Measurements from ENCODE around the gene ATP1A4.
"Not testable (repeated sequence)": the region's sequence is repeated elsewhere in the genome, so short reads cannot be mapped to it uniquely, and the experiment has no call there.

The ATP1A4 gene

DNA sequence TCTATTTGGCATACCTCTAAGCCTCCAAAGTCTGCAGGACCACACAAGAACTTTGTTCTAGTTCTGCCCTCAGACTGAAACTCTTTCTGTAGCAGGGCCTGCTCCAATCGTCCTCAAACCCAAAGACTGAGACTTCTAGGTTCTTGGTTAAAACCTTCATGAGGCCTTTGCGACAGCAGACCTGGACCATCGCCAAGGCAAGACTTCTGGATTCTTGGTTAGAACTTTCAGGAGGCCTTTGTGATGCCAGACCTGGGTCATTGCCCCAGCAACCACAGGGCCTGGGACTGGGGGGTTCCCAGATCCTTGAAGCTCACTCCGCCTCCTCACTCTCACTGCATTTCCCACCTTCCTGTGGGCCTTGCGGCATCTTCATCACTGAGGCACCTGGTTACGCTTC, at the start of gene ATP1A4:
TSS of gene ATP1A4 (plus strand) at position 301 of the 400 bp plus-strand sequence. CDS start 438 bp downstream, outside the sequence.
- no peak for DNase-seq (ENCODE audit: low spot score)

DNA sequence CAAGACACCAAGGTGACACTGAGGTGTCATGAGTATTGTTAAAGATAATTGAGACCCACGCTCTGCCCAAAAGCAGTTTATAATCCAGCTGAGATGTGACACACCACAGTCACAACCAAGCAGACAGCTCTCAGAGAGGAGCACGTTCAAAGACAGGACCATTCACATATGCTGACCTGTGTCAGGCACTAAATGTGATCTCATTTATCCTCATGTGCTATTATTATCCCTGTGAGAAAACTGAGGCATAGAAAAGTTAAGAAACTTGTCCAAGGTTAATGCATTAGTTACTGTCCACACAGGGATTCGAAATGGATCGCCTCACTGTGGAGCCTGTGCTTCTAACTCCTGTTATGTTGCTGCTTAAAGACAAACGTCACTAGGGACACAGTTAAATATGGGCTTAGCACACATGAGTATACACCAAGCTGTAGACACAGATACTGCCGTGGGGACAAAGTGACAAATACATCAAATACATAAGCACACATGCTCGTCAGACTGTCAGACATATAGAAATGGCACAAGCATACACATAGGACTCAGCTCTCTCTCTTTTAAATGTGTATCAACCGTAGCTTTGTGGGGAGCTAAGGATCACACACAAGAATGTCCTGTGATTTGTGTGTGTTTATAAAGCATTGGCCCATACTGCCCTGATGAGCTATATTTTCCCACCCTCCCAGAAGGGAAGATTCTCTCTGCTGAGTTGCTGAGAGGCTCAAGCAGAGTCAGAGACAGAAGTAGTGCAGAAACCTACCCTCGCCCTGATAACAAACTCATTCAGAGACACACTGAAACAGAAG, 49.5 kb upstream of the ATP1A4 start:
- no peak for DNase-seq (ENCODE audit: low spot score)

DNA sequence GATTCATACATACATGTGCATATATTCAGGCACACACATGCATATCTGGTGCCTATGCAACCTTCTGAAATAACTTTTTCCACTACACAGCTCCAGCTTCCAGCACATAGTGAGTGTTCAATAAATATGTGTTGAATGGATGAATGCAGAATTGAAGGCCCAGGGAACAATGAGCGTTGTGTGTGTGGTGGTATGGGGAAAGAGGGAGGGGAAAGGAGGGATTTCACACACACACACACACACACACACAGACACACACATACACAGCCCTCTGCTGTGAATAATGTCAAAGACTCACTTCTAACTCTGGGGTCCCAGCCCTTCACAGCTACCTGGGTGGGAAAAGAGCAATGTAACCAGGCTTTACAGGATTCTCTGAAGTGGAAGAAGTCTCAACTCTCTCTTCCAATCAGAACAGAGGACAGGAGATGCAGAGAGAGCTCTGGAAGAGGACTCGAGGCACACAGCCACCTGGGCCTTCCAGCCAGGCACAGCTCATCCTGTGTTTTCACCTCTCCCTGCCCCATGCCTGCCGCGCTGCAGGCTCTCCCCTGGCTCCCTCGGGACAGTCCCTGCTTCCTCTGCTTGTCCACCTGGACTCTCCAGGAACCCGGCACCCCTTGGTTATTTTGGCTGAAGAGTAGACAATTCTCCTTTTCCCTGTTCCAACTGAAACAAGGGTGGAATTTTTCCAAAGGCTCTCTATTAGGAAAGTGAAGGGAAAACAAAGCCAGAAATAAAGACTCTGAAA, 47.6 kb upstream of the ATP1A4 start:
- no peak for DNase-seq (ENCODE audit: low spot score)

DNA sequence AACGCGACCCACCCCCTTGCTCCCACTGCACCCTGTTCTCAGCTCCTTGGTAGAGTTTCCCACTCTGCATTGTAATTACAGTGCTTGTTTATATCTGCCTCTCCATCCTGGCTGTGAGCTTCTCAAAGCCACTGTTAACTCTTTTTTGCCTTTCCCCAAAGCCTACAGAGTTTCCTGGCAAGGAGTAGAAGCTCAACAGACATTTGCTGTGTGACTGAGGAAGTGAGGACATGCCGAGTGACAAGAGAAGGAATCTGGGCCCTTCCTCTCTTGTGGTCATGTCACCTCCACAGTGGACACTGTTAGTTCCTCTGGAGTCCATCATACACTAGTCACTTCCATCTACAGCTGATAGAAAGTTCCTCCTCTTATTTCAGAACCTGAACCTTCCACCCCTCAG, 46.9 kb upstream of the ATP1A4 start:
- DNase-seq (ENCODE audit: low spot score) = no peak

DNA sequence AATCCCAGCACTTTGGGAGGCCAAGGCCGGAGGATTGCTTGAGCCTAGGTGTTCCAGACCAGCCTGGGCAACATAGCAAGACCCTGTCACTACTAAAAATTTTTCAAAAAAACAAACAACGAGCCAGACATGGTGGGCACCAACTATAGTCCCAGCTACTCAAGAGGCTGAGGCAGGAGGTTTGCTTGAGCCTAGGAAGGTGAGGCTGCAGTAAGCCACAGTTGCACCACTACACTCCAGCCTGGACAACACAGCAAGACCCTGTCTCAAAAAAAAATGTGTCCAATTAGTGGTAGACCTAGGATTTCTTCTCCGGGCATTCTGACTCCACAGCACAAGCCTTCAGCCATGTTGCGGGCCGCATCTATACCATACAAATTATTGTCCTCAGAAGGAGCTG, 46.2 kb upstream of the ATP1A4 start:
- no peak for DNase-seq (ENCODE audit: low spot score)

DNA sequence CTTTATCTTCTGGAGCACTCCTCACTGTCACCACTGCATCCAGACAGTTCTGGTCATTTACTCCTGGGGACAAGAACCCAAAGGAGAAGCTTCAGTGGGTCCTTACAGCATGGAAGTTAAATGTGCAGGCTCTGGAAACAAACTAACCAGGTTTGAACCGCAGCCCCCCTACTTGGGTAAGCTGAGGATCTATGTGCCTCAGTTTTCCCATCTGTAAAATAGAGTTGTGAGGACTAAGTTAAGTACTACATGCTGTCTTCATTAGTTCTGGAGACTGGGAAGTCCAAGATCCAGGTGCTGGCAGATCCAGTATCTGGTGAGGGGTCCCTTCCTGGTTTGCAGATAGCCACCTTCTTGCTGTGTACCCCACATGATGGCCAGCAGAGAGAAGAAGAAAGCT, 43.9 kb upstream of the ATP1A4 start:
- no peak for DNase-seq (ENCODE audit: low spot score)

DNA sequence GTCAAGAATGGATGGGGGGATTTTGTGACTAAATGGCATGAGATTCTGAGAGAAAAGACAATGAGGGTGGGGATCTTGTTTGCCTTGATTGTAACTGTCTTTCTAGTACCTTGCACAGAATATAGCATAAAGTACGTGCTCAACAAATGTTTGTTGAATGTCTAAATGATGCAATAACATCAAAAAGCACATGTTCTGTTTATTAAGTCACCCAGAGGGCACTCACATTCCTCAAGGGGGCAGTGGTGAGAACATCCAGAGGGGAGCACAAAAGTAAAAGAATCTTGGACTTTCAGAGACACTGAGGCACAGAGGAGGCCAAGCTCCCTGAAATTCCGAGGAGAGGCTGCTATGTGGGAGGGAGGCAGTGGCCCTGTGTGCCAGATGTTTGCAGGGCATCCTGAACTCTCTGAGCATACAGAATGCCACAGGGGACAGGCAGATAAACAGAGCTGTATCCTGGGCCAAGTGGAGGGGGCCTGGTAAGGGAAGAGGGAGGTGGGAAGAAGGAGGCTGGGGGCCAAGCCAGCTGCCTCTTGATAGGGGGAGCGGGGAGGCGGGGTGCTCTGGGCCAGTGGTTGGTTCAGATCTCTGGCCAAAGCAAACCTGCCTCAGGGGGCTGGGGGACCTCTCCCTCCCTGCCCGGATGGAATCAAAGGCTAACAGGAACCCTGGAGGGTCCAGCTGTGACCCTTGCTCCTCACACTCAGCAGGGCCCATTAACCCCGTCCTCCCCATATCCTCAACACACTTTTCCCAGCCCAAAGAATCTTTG, 42.3 kb upstream of the ATP1A4 start:
- DNase-seq (ENCODE audit: low spot score) = peak; percentile 74

DNA sequence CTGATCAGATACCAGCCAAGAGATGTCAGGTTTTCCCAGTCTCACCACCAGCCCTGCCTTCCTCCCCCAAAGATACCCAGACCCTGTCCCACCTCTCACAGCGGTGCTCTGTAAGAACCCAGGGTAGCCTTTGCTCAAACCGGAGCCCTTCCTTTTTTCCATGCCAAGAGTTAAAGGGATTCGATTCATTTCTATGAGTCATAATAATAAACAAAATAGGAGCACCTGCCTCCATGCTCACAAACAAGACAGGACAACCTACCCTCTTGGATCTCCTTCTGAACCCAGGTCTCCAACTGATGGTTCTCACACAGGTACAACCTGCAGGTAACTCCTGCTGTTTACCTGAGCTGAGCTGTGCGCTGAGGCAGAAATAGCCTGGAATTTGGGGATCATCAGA, 41.7 kb upstream of the ATP1A4 start:
- DNase-seq (ENCODE audit: low spot score) = no peak

DNA sequence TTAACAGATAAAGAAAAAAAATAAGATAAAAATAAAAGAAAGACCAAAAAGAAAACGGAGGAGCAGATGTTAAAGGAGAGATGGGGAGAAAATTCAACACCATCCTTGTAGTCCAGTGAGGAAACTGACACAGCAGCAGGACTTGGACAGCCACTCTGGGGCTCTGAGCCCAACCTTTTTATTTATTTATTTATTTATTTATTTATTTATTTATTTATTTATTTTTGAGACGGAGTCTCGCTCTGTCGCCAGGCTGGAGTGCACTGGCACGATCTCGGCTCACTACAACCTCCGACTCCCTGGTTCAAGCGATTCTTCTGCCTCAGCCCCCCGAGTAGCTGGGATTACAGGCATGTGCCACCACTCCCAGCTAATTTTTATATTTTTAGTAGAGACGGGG, 39.9 kb upstream of the ATP1A4 start:
- not testable (repeated sequence) for DNase-seq (ENCODE audit: low spot score)

DNA sequence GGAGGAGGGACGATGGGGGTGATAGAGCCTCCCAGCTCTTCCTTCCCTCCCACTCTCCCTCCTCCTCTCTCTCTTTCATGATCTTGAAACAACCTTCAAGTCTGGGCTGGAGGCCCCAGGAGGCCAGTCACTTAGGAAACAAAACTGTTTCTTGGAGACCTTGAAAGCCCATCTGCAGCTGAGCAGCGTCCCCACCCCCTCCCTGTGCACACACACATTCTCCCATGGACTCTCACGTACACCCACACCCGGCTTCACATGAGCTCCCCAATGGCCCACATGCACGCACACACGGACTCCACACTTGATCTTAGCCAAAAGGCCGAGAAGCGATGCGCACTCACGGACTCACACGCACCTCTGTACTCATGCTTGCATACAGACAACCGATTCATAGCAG, 39.0 kb upstream of the ATP1A4 start:
- no peak for DNase-seq (ENCODE audit: low spot score)

DNA sequence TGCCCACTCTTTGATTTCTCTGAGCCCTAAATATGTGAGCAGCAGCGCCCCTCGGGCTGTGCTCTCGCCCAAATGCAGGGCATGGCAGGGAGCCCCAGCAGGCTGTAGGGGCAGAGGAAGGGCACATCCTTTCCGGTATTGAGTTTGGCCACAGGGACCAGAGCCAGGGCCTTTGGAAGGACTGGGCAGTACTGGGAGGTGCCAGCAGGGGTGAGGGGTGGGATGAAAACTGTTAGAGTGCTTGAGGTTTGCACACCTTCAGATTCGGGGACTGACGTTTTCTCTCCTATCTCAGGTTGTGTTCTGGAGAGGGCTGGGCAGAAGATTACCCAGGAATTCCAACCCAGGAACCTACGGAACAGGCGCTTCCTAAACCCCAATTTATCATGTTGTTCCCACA, 38.0 kb upstream of the ATP1A4 start:
- no peak for DNase-seq (ENCODE audit: low spot score)

DNA sequence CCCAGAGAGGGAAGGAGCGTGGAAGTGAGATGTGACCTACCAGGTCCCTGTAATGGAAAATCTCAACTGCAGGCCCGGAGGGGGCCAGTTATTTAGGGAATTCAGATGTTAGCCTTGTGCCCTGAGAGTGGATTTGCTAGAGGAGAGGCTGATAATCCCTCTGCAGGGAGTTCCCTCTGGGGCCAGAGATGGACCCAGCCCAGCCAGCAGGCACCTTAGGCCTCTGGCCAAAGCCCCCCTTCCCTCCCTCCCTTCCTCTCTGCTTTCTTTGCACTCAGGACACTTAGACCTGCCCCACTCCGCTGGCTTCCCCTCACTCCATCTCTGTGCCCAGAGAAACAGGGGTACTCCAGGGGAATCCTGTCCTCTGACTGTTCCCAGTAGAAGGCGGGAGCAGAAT, 37.3 kb upstream of the ATP1A4 start:
- no peak for DNase-seq (ENCODE audit: low spot score)

DNA sequence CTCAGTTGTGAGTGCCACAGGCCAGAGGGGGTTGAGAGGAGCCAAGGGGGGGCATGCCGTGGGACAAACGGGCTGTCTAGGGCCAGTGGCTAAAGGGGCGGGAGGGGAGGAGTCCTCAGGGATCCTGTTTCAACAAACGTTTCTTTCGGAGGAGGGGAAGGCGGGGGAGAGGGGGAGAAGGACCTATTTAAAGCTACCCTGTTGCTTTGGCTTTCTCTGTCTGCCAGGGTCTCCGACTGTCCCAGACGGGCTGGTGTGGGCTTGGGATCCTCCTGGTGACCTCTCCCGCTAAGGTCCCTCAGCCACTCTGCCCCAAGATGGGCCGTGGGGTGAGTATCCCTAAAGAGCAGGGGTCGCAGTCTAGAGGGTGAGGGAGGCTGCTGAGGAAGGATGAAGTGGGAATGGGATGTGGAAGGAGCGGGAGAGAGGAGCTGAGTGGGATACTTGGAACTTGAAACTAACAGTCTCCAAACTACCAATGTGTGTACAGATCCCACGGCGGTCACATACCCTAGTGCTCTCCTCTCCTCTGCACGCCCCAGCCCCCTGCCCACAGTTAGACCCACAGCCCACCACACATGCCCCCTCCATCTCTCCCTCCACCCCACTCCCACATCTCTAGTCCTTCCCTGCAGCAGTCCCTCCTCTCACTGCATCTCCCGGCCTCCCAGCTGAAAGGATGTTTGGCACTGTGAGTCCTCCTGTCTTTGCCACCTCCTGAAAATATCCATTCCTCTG, 35.7 kb upstream of the ATP1A4 start, which contains the start of gene ATP1A2:
TSS of gene ATP1A2 (plus strand) at position 215 of the 738 bp plus-strand sequence. CDS start at position 318, 103 bp downstream.
- no peak for DNase-seq (ENCODE audit: low spot score)

DNA sequence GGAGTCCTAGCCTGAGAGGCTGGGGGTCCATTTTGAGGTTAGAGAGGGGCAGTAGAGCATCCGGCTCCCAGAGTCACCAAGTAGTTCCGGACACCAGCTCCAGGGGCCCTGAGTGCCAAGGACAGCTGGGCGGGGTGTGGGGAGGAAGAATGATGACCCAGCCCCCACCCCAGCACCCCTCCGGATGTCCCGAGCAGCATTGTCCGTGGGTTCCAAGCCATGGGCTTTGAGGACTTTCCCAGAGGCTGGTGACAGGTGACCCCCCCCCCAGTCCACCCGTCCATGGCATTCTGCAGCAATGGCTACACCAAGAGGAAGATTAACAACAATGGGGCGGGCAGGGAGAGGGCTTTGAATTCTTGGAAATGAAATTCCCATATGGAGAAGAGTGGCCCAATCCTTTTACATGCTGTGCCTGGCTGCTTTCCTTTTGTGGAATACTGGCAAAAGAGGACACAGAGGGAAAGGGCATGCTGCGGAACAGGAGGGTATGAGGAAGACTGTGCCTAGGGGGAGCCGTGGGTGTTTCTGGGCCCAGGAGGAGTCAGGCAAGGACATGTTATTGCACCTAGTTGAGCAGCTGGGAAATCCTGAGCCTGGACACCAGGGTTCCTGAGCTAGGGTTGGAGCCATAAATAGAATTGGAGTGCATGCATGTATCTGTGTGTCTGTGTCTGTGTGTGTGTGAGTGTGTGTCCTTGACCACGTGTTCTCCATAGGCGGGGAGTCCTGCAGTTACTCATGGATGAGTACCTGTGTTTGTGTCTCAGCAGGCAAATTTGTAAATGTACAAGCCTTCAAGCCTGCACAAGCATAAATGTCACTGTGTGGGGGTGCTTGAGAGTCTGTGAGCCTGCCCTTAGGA, 34.9 kb upstream of the ATP1A4 start:
- DNase-seq (ENCODE audit: low spot score) = no peak

DNA sequence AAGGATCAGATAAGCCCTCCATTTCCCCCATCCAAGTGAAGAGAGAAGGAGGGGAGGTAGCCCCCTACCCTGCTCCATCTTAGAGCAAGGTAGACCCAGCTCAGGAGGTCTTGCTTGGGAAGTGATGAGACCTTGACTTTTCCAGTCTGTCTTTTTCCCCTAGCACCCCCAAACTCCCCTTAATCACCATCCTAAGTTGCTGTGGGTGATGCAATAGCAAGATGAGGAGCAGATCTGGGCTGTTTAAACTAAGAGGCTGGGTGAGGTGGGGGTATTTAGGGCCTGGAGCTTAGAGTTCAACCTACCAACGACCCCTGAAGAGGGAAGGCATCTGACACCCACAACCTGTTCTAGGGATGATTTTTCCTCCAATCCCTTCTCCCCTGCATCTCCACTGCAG, 34.1 kb upstream of the ATP1A4 start:
- no peak for DNase-seq (ENCODE audit: low spot score)

DNA sequence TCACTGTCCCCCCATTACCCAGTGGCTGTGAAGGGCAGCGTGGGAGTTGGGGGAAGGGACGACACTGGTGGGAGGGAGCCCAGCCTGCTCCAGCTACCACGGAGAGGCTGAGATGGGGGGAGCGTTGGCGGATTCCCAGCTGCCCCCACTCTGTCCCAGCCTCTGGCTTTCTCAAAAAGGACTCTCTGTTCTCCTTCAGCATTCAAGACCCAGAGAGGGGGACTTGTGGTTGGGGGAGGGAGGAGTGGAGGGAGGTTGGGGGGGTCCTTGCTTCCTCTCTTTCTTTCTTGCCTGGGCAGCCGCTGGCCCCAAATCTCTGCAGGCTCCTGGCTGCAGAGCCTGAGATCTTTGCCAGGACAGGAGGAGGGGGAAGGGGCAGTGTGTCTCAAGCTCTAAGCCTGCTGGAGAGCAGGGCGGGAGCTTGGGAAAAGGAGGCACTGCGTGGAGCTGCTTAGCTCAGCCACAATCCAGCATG, 33.7 kb upstream of the ATP1A4 start:
- peak; percentile 56 for DNase-seq (ENCODE audit: low spot score)

DNA sequence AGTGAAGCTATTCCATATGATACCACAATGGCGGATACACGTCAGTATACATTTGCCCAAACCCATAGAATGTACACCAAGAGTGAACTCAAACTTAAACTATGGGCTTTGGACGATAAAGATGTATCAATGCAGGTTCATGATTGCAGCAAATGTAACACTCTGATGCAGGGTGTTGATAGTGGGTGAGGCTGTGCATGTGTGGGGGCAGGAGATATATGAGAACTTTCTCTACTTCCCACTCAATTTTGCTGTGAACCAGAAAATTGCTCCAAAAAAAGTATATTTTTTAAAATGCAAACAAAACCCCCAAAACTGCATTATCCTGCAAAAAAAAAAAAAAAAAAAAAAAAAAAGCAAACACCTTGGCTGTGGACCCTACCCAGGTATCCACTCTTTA, 32.5 kb upstream of the ATP1A4 start:
- no peak for DNase-seq (ENCODE audit: low spot score)

DNA sequence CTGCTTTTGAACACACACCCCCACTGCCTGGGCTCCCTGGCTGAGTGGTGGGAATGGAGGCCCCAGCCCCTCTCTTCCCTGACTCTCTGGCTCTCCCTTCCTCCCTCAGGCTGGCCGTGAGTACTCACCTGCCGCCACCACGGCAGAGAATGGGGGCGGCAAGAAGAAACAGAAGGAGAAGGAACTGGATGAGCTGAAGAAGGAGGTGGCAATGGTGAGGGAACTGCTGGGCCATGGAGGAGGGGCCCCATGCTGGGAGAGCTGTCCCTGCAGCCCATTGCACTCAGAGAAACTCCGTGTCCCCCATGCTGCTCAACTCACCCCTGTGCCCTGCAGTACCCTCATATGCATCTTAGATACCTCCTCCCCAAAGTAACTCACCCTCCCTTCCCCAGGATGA, 30.6 kb upstream of the ATP1A4 start:
- no peak for DNase-seq (ENCODE audit: low spot score)

DNA sequence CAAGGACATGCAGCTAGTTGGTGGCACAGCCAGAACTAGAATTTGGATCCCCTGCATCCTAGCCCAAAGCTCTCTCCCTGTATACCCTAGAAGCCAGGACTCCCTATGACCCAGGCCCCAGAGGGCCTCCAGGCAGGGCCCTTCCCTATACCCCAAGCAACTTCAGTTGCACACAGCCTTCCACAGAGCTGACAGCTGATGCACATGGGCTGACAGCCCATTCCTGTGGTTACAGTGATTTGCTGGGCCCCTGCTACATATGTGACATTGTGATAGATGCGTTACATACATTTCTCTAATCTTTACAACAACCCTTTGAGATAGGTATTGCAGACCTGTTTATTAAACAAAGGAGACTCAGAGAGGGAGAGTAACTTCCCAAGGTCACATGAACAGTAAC, 30.0 kb upstream of the ATP1A4 start:
- DNase-seq (ENCODE audit: low spot score) = no peak

DNA sequence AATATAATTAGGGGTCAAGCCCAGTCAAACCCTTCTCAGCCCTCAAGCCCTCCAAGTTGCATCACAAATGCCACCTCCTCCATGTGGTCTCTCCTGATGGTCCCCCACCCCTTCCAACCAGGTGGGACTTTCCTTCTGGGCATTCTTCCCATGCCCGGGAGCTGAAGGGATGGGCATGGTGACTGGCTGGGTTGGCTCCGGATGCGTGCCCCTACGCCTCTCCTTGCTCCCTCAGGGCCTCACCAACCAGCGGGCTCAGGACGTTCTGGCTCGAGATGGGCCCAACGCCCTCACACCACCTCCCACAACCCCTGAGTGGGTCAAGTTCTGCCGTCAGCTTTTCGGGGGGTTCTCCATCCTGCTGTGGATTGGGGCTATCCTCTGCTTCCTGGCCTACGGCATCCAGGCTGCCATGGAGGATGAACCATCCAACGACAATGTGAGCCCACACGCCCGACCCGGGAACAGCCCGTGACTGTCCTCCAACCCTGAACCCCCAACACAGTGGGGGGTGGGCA, 28.4 kb upstream of the ATP1A4 start:
- DNase-seq (ENCODE audit: low spot score) = no peak

DNA sequence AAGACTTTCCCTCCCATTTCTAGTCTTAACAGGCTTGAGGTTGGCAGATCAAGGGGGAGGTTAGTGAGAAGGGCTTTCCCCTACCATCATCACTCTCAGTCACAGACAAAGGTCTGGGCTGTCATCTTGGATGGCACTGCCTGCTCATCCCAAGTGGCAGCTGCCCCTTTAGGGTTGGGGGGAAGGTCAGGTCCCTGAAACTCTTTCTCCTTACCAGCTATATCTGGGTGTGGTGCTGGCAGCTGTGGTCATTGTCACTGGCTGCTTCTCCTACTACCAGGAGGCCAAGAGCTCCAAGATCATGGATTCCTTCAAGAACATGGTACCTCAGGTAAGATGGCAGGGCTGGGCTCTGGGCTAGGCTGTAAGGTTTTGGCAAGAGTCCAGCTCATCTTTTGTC, 27.7 kb upstream of the ATP1A4 start:
- no peak for DNase-seq (ENCODE audit: low spot score)
